HG02973 (cell line): ENCODE results near the gene FFAR1.

Source experiments
- ATAC-seq: cut with Tn5 transposase; IDR thresholded peaks from one replicate; pipeline ENCODE4 v1.9.1; 2021; ENCODE audit warnings: moderate library complexity; ENCODE audit not compliant: unreplicated experiment

FFAR1 gene

GRCh38 chr19:35314858-35315470 lies 32.7 kb upstream of the FFAR1 start:
- ATAC-seq = no peak

DNA sequence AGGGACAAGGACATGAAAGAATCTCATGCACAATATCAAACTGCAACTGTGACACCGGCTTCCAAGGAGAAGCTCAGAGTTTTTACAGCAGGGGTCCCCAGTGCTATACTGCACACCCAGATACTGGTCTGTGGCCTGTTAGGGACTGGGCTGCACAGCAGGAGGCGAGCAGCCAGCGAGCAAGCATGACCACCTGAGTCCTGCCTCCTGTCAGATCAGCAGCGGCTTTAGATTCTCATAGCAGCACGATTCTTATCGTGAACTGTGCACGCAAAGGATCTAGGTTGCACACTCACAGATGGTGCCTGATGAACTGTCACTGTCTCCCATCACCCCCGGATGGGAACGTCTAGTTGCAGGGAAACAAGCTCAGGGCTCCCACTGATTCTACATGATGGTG lies 31.8 kb upstream of the FFAR1 start:
- ATAC-seq = no peak

- ATAC-seq = no peak
Measured at GRCh38 chr19:35316560-35316959, 31.1 kb upstream of the FFAR1 start.

GRCh38 chr19:35317464-35318043 lies 30.1 kb upstream of the FFAR1 start:
- ATAC-seq = no peak

- ATAC-seq = no peak
Measured at GRCh38 chr19:35318679-35319448, 28.8 kb upstream of the FFAR1 start.

DNA sequence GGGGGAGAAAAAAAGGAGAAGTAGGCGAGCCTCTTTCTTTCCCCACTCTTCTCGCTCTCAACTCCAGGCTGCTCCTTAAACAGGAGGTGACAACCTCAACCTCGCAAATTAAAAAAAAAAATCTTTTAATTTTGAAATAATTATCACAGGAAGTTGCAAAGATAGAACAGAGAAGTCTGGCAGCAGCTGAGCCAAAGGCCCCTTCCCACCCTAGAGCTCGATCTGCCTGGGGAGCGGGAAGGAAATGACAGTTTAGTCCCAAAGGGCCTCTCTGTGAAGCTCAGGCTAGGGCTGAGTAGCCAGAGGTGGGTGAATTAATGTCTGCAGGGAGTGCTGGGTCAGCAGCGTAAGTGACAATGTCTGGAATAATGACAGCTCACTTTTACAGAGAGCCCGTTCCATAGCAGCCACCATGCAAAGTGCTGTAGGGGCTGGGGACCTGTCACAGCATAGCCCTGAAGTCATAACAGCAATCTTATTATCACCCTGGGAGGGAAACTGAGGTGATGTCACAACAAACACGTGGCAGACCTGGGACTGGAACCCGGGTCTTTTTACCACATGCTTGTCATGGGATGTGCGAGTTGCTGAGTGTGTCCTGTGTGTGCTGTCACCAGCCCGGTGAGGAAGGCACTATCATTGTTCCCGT lies 27.5 kb upstream of the FFAR1 start:
- ATAC-seq = no peak

GRCh38 chr19:35321291-35321690 lies 26.4 kb upstream of the FFAR1 start:
- no peak for ATAC-seq

- no peak for ATAC-seq
Measured at GRCh38 chr19:35322014-35322413, 25.7 kb upstream of the FFAR1 start.

DNA sequence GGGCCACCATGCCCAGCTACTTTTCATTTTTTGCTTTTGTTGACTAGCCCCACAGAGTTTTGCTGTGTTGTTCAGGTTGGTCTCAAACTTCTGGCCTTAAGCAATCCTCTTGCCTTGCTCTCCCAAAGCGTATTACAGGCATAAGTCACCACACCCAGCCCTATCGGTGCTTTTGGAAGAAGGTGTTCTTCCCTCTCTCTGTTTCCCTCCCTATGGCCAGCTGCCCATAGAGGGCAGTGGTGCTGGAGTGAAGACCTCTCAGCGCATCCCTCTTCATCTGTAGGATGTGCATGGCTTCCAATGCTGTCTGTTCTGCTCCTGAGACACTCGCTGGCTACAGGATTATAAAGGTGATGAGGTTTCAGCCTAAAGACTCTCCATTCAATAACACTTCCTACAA lies 20.1 kb upstream of the FFAR1 start:
- ATAC-seq = no peak

GRCh38 chr19:35328851-35329285 lies 18.8 kb upstream of the FFAR1 start, which contains the start of gene CD22:
Gene CD22, plus strand, starts transcription at chr19:35329187. Its CDS starts 2,854 bp downstream, at chr19:35332041.
- no peak for ATAC-seq

DNA sequence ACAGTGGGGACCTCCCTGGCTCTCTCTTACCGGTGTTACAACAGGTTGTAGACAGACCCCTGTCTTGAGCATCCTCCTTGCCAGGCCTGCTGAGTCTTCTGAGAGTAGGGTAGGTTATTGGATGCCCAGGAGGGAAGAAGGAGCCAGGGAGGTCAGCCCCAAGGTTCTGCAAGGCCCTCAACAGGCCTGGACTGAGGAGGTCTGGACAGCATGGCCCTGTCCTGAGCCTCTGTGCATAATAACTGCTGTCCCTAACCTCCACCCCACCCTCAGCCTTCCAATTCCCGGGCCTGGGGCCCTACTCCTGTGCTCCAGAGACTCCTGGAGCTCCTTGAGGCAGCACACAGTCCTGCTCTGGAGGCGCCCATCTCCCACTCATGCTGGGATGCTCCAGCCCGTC lies 18.4 kb upstream of the FFAR1 start:
- ATAC-seq = no peak

DNA sequence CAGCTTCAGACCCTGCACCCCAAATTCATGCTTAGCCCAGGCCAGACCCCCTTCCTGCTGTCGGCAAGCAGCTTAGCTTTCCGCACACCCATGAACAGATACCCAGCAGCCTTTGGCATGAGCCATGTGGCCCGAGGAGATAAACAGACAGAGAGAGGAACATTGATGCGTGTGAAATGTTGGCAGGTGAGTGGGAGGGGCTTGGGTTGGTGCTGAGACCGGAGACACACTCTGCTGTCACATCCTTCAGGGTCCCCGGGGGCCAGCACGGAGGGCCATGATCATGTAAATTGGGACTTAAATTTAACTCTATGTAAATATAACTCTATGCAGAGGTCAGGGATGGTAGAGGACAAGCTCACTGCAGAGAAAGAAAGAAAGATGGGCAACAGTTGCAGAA lies 17.2 kb upstream of the FFAR1 start:
- ATAC-seq = no peak

- ATAC-seq = no peak
Measured at GRCh38 chr19:35331551-35332214, 16.0 kb upstream of the FFAR1 start.

DNA sequence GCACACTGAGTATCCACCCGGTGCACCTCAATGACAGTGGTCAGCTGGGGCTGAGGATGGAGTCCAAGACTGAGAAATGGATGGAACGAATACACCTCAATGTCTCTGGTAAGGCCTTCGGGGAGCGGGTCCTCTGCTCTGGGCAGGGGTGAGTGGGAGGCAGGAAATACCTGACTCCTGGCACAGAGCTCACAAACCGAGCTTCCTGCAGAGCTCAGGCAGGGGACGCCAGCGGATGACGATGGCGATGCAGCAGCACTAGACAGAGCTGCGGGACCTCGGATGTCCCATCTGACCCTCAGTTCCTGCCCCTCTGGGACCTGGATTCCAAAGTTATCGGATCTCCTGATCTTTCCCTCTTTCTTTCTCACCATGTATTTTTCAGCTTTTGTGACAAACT lies 14.9 kb upstream of the FFAR1 start:
- no peak for ATAC-seq

DNA sequence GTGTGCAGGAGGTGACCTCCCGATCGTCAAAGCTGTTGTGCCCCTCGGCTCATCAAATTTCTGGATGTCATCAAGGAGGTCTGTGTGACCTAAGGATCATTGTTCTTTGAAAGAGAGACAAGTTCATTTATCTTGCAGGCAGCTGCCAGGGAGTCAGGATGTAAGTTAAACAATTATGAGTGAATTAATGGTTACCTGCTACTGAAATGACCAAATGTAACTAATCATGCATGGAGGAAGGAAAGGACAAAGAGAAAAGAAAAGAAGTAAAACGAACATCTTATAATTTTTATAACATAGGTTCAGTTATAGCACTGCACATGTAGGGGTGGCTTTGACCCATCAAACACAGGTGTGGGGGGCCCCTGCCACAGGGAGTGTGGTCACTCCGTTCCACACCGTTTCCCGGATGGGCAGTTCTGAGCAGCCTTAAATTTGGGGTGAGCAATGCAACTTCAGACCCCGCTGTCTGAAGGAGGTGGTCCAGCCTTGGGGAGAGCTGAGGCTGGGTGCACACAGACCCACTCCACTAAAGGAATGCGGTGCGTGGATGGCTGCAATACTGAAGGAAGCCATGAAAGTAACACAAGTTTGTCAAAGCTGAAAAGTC lies 13.5 kb upstream of the FFAR1 start:
- no peak for ATAC-seq

GRCh38 chr19:35336166-35336955 lies 11.3 kb upstream of the FFAR1 start:
- no peak for ATAC-seq

DNA sequence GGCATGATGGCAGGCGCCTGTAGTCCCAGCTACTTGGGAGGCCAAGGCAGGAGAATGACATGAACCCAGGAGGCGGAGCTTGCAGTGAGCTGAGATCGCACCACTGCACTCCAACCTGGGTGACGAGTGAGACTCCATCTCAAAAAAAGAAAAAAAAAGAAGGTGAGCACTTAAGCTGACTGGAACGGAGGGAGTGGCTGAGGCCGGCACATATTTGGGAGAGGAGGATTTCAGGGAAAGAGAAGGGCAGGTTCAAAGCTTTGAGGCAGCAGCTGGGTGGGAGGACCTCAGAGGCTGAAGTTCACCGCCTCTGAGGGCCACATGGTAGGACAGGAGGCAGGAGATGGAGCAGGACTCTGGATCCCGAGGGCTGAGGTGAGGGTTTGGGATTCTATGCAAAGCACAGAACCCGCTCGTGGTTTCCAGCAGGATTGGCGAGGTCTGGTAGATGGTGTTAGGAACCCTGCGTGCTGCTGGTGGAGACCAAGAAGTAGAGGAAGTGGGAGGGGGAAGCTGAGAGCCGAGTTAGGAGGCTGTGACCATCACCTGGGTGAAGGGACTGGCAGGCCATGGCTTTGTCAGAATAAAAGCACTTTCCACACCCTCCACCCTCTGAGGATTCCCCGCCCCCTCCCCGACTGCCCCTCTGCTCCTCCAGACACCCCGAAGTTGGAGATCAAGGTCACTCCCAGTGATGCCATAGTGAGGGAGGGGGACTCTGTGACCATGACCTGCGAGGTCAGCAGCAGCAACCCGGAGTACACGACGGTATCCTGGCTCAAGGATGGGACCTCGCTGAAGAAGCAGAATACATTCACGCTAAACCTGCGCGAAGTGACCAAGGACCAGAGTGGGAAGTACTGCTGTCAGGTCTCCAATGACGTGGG lies 10.4 kb upstream of the FFAR1 start:
- ATAC-seq = no peak

GRCh38 chr19:35337984-35338296 lies 9.8 kb upstream of the FFAR1 start:
- ATAC-seq = no peak

DNA sequence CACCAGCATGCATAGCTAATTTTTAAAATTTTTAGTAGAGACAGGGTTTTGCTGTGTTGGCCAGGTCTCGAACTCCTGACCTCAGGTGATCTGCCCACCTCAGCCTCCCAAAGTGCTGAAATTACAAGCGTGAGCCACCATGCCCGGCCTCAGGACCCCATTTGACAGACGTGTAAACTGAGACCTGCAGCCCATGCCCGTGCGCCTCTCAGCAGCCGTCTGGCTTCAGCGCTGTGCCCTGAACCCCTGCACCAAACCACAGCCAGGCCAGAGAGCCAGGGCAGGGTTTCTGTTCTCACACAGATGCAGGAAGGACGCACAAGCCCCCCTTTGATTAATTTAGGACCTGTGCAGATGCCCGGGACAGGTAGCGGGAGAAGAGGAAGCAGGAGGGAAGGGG lies 7.3 kb upstream of the FFAR1 start:
- ATAC-seq = no peak
